Activated CD4-positive, CD25-positive, alpha-beta regulatory T cell treated with anti-CD3 and anti-CD28 coated beads, Interleukin-2, amount 50 U/mL, for 16 hours (primary cell): ENCODE data around the gene JMJD7.

Experiments
- DNase-seq: peaks from one replicate; pipeline ENCODE4 v3.0.0-alpha.2; 2020; ENCODE audit warnings: low read depth, low spot score

Gene JMJD7

DNA sequence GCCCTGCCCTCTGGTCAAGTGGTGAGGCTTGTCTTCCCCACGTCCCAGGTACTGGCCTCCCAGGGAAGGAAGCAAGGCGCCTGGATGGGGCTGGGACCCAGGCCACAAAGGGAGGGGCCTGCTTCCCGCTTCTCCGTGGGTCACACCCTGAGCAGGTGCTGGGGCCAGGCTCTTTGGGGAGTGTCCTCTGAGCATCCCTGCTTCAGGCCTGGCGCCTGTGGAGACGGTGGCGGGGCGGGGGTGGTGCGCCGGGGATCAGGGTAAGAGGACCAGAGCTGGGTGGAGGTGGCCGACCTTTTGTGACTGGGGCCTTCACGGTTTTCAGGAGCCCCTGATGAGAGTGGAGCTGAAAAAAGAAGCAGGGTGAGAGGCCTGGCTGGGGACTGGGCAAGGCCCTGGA, 14.3 kb downstream of the JMJD7 start:
- no peak for DNase-seq

GRCh38 chr15:41843571-41843970, 15.7 kb downstream of the JMJD7 start:
- DNase-seq = no peak

DNA sequence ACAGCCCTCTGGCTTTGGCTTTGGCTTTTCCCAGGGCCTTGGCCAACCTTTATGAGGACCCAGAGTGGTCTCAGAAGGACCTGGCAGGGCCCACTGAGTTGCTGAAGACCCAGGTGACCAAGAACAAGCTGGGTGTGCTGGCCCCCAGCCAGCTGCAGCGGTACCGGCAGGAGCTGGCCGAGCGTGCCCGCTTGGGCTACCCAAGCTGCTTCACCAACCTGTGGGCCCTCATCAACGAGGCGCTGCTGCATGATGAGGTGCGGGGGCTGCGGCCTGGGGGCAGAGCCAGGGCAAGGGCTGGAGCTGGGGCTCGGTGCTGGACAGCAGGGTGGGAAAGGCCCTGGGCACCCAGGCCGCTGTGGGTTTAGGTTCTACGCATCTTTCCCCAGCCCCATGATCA, 16.9 kb downstream of the JMJD7 start:
- DNase-seq = no peak

DNA sequence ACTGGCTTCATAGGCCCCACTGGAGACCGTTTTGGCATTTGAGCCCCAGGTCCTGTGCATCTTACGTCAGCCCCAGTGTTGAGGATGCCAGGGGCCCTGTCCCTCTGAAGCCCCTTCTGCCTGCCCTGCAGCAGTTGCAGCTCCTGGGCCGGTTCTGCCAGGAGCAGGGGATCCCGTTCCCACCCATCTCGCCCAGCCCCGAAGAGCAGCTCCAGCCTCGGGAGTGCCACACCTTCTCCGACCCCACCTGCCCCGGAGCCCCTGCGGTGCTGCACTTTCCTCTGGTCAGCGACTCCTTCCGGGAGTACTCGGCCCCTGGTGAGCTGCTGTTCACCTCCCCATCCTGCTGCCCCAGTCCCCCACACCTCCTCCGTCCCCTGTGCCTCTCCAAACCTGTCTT, 19.3 kb downstream of the JMJD7 start:
- no peak for DNase-seq

DNA sequence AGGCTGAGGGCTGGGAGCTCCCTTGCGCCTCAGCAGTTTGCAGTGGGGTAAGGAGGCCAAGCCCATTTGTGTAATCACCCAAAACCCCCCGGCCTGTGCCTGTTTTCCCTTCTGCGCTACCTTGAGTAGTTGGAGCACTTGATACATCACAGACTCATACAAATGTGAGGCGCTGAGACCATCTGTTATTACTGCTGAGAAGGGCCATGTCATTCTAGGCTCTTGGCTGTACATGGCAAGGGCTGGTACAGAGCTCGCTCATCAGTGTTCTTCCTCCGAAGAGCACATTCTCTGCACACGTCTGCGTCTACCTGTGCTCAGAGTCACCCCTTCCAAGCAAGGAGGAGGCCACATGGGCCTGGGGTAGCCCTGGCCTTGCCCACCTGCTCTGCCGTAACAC, 20.1 kb downstream of the JMJD7 start:
- DNase-seq = no peak

GRCh38 chr15:41848631-41849030, 20.7 kb downstream of the JMJD7 start:
- no peak for DNase-seq

- DNase-seq = no peak
Observed at GRCh38 chr15:41849204-41849603, 21.3 kb downstream of the JMJD7 start.

- DNase-seq = no peak
Observed at GRCh38 chr15:41849861-41850260, 22.0 kb downstream of the JMJD7 start.

DNA sequence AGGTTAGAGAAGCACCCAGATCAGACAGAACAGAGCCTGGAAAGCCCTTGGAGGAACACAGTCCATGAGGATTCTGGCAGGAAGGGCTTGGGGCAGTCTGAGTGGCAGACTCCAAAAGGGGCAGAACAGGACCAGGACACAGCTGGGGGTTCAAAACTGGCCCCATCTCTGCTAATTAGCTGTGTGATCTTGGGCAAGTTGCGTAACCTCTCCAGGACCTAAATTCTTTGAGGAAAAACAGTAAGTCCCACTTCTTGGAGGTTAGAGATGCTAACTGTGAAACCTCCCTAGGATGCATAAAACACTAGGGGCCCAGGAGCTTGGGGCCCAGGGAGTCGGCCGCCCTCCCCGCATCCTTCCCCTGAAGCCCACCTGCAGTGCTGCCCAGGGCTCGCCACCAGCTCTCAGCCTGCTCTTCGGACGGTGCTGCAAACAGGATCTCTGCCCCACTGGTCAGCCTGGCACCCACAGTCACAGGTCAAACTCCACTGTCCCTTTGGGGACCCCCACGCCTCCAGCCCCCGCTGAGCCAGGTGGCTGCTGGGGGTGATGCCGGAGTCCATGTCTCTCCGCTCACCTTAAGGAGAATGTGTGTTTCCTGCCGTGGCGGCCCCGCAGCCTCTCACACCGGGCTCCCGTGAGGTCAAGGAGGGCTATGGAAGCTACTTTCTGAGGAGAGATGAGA, 22.7 kb downstream of the JMJD7 start:
- no peak for DNase-seq

DNA sequence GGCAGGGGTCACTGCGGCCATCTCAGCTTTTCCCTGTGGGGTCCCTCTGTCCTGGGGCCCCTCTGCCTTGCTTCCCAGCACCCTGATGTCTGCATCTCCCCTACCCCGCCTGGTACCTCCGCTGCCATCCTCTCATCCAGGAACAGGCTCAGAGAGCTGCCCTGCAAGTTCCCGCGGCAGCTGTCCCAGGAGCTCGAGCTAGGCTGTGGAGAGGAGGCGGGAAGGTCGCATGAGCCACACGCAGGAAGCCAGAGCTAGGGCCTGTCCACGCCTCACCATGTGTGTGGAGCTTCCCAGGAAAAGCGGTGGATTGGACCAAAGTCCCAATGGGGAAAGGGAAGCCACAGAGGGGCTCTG, 23.3 kb downstream of the JMJD7 start:
- no peak for DNase-seq

DNA sequence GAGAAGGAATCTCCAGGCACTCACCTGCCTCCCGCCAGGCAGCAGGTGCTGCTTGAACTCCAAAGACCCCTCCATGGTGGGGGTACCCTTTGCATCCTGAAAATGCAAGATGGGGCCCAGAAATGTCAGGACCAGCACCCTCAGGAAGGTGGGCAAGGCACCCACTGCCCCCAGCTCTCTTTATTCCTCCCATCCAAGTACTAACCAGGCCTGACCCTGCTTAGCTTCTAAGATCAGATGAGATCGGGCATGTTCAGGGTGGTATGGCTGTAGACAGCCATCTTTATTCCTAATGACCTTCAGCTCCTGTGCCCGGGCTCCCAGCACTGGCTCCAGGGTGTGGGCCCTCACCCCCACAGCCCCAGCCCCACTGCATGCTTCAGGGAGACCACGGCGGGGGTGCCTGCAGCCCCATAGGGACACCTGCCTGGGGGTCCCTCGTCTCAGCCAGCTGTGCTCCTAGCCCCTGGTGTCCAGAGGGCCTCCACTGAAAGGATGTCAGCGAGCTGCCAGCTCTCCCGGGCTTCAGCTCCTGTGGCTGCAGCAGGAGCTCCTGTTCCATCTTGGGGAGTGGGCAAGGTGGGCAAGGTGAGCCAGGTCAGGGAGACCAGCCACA, 24.0 kb downstream of the JMJD7 start:
- no peak for DNase-seq

GRCh38 chr15:41852736-41853590, 25.1 kb downstream of the JMJD7 start:
- no peak for DNase-seq

- DNase-seq = no peak
Observed at GRCh38 chr15:41853831-41854230, 25.9 kb downstream of the JMJD7 start.

- no peak for DNase-seq
Observed at GRCh38 chr15:41854443-41854842, 26.6 kb downstream of the JMJD7 start.

- DNase-seq = no peak
Observed at GRCh38 chr15:41855261-41855961, 27.5 kb downstream of the JMJD7 start.

DNA sequence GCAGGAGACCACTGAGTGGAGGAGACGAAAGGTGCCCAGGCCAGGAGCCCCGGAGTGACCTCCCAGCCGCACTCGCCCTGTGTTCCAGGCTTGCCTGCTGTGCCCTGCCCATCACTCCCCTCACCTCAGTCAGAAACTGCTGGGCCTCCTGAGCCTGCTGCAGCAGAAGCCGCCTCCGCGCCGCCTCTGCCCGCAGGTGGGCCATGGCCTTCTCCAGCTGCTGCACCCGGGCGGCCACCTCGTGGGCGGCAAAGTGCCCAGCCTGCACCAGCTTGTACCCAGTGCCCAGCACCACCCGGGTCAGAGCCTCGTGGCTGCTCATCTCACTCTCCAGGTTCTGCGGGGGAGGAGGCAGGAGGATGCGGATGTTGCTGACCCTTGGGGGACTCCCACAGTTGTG, 28.4 kb downstream of the JMJD7 start:
- DNase-seq = no peak

DNA sequence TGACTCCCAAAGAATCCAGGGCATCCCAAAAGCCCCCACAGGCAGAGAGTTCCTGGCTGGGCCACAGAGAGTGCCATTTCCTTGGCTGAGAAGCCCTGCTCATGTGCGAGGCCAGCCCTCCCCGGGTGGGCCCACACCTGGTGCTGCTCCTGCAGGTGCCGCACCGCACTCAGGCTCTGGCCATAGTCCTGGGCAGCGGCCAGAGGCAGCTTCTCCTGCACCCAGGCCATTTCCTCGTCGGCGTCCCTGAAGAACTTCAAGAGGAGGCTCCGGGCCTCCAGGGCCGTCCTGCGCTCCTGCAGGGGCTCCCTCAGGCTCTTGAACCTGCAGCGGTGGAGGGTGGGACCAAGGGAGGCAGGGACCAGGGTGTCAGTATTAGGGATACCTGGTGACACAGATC, 28.8 kb downstream of the JMJD7 start:
- no peak for DNase-seq

GRCh38 chr15:41857316-41857715, 29.4 kb downstream of the JMJD7 start:
- no peak for DNase-seq

GRCh38 chr15:41858756-41859155, 30.9 kb downstream of the JMJD7 start:
- DNase-seq = no peak

GRCh38 chr15:41860049-41860828, 32.3 kb downstream of the JMJD7 start:
- no peak for DNase-seq

- no peak for DNase-seq
Observed at GRCh38 chr15:41861736-41862356, 34.0 kb downstream of the JMJD7 start.
